Activated naive CD4-positive, alpha-beta T cell (primary cell): Measurements from ENCODE around the gene MAP4K4.

ENCODE experiments used
- DNase-seq, 4 experiments: peaks; one replicate each; lab custom pipeline; 2025; lab: John Stamatoyannopoulos, UW

The MAP4K4 gene

DNA sequence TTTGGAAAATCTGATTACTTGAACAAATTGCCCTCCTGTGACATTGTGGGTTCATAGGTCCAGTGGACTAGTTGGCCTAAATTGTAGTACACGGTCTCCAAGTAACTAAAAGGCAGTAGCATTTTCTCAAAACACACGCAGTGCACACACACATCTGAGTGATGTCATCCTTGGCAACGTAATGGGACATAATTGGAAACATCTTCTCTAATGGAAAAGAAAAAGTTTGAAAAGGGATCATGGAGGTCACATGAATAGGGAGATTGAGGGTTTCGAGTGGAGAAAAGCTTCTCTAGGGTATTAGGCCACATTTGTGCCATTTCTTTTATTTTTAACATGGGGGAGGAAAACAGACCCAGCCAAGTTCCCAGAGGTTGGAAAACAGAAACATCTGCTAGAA, 93.3 kb downstream of the MAP4K4 start:
- no peak for DNase-seq

DNA sequence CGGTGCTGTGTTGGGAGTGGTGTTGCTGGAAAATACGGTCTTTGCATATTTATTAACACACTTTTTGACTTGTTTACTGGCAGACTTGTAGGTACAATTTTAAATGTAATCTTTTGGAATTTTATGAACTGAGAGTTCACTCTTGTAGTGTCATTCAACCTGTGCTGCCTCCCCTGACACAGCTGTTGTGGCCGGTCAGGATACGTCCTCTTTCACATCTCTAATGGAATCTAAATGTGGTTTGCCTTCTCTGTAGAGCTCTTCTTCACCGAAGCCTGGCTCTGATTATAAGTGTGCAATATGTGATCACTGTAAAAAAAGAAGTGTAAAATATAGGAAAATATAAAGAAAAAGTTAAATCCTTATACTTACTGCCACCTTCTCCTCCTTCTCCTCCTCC, 94.7 kb downstream of the MAP4K4 start:
- DNase-seq, result no peak

DNA sequence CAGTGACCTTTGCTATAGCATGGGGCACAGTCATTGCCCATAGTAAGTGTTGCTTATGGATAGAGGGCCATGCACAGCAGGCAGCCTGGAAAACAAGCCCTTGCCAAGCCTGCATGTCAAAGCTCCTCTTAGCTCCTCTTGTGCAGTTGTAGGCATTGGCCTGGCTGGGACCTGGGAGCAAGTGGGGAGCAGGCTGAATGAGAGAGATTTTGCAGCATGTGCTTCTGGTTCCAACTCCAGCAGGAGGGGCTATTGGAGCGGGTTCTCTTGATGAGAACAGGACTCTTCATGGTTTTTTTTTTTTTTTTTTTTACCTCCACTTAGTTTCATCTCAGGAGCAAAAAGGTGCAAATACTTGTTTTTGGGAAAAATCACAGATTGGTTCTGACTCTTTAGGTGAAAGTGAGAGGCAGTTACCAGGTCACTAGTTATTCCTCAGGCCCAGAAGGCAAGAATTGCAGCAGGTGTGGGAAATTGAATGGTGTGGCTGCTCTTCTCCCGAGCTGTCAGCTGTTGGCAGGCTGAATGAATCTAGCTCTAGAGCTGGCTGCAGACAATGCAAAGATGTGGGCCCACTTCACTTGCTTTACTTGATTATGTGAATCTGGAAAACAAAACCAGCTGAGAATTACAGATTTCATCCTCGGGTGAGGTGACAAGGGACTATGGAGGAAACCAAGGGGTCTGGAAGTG, 95.9 kb downstream of the MAP4K4 start:
- DNase-seq, result no peak

DNA sequence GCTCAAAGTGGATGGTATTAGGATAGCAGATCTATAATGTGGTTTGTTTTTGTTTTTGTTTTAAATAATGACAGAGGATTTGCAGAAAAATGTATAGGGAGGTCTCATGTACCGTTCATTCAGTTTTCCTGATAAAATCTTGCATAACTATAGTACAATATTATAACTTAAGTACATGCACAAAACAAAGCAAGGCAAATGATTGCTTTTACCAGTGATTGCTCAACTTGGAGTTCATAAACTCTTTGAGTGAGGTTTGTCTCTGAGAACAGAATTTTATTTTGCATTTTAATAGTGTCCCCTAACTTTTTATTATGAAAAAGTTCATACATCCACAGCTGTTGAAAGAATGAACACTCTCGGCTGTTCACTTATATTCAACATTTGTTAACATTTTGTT, 96.6 kb downstream of the MAP4K4 start:
- no peak for DNase-seq

DNA sequence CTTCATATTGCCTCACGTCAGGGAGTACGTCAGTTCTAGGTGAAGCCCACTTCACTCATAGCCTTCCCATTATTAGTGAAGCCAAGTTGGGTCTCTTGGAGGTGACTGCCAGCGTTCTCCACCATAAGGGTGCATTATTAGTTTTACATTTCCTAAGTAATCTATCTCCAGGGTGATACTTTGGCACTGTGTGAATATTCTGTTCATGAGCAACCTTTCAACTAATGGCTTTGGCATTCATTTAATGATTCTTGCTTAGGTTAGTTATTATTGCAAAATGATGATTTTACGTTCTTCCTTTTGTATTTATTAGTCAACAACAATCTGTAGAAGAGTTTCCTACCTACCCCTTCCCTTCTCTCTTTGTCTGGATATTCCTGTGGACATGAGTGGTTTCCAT, 97.5 kb downstream of the MAP4K4 start:
- DNase-seq, result no peak

DNA sequence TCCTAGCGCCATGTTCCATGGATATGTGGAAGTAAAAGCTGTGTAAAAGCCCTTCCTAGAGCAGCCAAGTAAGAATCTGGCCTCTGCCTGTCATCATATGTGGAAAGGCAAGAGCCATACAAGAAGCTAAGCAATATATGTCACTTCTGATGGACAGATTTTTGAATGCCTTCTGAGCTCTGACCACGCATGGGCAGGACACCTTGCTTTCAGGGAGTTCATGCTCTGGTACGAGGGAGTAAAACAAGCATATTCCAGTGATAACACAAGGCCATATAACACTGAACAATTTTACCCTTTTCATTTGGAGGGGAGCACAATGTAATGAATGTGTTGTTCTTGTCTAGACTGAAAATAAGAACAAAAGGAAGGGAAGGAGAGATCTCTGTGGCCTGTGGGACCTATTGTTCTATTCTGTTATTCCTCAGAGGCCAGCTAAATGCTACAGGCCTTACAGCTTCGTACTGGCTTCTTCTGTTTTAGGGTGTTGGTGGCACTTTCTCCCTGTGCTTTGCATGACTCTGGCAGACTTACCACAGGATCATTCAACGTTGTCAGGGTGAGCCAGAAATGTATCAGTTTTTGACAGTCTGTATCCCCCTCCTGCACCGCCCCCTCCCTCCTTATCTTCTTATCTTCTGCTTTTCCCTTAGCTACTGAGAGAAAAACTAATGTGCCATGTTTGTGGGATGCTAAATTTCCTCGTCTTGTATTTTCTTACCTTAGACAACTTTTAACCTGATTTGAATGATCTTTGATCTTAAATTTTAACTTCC, 99.5 kb downstream of the MAP4K4 start:
- DNase-seq, result no peak

DNA sequence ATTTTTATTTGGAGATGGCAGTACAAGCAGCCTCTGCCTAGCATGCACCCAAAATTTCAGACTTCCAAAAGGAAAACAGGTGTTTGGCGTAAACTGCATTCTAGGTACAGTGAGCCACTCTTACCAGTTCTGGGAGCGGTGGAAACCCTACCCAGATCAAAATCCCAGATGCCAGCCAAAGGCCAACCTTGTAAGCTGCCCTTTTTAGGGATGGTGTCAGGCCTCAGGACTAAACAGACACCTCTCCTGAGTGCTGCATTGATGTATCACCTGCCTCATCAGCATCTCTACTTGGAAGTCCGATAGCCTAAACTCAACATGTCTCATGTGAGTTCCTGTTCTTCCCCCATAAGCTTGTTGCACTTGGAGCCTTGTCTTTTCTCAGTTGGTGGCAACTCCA, 104.0 kb downstream of the MAP4K4 start:
- no peak for DNase-seq

DNA sequence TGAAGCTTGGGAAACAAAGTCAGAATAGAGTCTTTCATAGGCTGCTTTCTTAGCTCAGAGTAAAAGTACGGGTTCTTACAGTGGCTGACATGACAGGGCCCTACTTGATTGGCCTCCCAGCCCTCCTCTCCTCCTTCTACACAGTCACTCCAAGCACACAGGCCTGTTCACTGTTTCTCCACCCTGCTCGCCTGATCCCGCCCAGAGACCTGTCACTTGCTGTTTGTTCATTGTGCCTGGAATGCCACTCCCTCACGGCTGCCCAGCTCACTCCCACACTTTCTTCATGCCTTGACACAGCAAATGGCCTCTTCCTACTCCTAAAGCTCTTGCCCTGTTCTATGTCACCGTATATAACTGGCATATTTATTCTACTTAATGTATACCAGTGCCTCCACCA, 104.8 kb downstream of the MAP4K4 start:
- no peak for DNase-seq

DNA sequence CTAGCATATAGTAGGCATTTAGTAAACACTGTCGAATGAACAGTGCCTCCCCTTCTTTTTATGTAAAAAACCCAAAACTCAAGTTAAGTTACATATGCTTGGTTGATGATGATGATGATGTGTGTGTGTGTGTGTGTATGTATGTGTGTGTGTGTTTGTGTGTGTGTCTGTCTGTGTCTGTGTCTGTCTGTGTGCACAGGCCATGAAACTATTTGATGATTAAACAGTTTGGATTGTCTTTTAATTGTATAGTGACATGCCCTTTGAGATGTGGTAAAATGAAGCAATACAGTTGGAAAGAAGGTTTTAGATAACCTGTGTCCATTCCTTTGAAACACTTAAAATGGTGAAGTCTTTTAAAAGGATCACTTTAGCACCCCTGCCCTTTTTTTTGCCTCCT, 105.6 kb downstream of the MAP4K4 start:
- no peak for DNase-seq

DNA sequence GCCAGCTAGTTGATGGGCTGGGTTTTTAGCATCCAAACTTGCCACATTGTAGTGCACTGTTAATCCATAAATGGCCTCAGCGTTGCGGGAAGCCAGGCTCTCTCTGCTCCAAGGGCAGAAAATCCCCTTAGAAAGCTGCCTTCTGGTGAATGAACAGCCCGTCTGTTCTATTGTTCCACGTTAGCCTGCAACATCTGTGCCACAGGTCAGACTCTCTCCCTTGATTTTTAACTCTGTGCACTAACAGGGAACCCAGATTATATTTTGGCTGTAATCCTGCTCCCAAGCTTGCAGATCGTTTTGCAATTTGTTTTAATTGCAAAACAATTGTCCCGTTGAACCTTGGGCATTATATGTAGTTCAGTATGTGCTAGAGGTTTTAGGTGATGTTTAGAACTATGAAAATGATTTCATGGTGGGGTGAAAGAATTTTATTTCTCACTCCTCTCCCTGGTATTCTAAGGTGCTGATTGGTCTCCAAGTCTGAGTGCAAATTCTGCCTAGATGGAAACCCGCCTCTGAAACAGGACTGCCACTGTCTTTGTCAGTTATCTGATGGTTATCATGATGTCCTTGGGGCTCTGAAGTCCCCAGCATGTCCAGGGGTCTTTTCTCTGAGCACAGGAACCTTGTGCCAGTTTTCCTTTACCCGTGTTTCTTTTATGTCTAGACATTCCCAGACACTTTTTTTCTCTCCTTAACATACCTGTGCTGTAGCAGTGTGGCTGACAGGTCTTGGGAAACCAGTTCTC, 106.6 kb downstream of the MAP4K4 start:
- no peak for DNase-seq

DNA sequence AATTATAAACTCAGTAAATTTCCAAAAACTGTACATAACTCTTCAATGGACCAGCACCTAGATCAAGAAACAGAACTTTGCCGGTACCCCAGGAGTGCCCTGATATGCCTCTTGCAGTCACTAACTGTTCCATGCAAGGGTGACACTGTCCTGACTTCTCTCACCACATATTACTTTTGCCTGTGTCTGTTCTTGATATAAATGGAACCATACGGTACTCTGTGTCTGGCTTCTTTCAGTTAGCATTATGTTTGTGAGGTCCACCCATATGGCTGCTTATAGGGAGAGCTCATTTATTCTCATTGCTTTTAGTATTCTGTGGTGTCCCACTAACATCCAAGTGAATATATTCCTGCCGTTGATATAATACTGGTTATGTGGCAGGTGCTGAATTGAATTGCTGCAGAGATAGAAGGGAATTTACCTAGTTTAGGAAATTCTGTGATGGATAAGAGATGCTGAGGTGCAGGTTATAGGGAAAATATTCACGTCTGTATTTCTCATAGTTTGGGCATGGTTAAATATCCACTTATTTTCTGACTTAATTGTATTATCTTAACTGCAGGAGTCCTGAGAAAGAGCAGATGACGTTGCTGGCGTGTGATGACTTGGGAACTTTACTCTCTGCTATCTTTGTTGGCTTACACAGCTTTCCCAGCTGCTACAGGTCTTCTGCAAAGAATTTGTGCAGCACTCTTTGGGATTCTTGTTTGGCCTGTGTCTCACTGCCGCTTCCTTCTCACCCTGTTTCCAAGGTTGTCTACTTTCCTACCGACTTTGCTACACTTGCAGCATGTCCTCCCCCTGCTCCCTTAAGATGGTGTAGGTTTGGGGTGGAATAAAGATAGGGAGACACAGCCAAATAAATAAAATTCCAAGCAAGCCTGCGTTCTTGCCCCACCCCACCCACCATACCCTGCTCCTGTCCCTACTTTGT, 107.9 kb downstream of the MAP4K4 start:
- no peak for DNase-seq

DNA sequence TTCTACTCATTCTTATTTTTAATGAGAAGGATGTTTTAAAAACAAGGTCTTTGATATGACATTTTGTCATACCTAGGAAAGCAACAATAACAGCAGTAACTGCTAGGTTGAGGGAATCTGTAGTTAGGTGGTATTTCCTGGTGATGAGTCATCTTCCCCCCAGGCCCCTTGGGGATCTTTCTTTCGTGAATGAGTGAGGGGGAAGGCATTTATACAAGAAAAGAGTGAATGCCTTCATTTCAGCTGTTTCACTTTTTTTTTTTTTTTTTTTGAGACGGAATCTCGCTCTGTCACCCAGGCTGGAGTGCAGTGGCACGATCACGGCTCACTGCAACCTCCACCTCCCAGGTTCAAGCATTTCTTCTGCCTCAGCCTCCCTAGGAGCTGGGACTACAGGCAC, 108.6 kb downstream of the MAP4K4 start:
- peak in 1 of 4 experiments; percentile 5 for DNase-seq

DNA sequence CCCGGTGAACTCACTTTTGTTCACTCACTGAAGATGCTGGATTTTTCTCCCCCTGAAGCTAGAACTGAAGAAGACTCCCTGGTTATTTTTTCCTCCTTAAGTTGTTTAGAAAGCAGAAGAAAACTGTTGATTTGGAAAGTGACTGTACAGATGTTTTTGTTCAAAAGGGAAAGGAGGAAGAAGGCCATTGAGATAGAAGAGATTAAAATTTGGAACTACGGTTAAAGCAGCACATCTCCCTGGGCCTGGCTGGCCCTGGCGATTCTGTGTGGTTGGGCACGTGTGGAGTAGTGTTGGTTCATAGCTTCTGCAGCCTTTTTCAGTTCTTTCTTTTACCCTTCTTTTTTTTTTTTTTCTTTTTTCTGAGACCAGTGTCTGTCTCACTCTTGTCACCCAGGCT, 109.2 kb downstream of the MAP4K4 start:
- DNase-seq, result no peak

DNA sequence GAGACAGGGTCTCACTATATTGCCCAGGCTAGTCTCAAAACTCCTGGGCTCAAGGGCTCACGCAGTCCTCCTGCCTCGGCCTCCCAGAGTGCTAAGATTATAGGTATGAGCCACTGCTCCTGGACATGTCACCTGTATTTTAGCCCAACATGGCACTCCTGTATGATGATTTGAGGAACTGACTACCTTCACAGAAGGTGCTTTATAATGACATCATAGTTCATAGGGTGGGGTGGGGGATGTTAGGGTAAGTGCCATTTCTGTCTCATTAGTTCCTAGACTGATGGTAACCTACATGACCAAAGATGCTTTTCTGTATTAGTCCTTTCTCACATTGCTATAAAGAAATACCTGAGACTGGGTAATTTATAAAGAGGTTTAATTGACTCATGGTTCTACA, 109.7 kb downstream of the MAP4K4 start:
- no peak for DNase-seq

DNA sequence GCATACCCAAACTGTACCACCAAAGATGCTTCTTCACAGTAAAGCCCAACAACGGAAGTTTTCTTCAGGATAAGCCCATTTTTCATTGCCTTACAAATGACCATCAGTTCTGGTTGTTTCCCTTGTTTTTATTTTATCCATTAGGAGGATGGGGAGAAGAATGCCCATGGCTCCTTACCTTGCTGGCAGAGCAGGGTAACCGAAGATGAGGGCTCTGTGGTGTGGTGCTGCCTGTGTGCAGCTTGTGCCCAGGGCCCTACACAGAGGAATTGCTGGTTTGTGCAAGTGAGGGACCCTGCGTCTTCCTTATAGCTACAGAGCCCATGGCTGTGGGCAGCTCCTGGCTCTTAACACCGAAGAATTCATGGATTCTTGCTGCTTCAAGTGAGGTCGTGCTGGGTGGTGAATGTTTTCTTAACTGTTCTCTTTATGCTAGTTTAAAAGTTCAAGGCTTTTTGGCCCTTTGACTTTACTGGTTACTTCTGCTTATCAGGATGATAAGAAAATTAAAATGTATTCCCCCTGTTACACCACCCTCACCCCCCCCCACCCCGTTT, 110.6 kb downstream of the MAP4K4 start:
- DNase-seq, result no peak

DNA sequence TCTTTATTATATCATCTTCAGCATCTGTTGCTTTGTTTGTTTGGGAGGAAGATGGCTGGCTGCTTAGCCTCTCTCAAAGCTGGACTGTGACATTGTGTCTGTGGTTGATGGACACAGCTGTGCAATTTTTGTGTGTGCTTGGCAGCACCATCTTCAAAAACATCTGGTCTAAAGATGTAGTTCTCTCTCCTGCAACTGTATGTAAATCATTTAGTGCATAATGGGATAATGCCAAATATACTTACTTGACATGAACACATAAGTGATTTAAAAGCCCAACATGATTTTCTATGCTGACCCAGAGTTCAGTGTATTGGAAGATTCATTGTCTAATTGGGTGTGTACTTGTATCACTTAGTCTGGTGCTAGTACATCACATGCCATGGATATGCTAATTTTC, 112.2 kb downstream of the MAP4K4 start:
- no peak for DNase-seq

DNA sequence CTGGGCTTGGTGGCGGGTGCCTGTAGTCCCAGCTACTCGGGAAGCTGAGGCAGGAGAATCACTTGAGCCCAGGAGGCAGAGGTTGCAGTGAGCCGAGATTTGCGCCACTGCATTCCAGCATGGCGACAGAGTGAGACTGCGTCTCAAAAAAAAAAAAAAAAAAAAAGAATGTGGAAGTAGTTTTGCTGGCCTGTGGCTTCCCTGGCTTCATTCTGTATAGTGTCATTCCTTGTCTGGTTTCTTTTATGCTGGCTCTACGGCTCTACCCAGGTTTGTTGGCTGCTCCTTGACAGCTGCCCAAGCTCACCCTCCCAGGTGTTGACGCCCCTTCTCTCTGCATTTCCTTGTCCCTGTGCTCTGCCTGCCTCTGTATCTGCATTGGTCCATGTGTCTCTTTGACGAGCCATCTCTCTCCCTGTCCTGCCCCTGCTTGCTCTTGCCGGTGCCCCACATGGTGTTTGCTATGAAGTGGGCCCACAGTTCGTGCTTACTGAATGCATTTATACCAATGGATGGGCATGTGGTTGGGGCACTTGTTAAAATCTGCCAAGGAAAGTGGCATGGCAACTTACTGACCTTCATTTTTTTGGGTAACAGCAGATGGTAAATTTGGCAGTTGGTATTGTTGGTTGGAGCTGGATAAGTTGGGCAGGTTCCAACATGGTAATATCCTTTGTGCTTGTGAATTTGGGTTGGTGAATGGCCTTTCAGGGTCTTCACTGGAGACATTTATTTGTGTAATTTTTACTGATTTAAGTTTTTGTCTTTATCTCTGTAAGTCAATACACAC, 113.9 kb downstream of the MAP4K4 start:
- no peak for DNase-seq

DNA sequence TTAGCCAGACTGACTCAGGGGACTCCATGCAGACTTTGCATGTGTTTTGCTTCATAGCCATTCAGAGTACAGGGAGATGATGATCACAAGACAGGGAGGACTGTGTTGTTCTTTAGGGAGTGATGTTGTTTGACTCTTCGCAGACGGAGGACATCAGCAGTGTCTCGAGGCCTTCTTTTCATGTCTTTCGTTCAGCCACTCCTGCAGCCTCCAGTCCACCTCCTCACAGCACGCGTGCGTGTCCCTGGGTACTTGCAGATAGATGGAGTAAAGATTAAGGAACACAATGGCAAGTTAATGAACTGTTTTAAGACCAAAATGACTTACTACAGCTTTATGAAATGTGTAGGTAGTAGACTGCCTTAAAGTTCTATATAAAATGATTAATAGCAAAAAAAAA, 114.7 kb downstream of the MAP4K4 start:
- DNase-seq, result no peak

DNA sequence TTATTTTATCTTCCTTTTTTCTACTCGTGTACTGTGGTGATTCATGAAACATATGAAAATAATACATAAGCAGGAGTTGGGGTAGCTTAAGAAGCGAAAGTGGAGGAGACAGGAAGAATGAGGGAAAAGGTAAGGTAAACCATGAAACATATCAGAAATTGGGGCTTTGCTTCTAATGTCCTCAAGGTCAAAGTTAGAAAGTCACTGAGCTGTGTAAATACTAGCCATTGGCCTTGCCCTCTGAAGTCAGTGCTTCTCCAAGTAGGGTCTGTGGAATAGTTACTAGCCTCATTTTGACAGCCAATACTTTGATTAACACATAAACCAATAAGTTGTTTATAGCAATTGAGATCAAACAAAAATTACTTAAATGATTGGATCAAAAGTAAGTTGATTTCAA, 117.2 kb downstream of the MAP4K4 start:
- DNase-seq, result no peak

DNA sequence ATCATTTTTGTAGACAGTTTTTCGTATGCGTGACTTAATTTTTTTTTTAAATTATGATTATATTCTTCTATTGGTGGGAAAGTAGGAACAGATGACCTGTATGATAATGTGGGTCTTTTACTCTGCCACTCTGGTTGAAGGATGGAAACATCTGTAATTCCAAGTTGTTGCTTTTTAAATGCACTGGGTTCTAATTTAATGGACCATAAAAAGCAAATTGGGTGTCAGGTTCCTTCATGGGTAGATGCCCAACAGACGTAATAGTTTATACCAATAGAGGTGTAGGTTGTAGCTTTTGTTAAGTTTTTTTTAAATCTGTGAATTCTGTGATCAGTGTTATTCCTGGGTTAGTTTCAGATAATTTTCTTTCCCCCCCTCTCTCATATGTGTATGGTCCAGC, 117.6 kb downstream of the MAP4K4 start:
- no peak for DNase-seq
